ENCODE measurements around the gene DBN1.

The DBN1 gene

GRCh38 chr5:177503351-177504085 lies 30.1 kb upstream of the DBN1 start:
- Histone ChIP-seq H3K9me3 (replicated peaks; ENCODE audit: low read length) (no peaks in the 10 kb centered on the region), H3K36me3 (ENCODE audit: insufficient read depth, low read length) (peaks cover 5% of the 10 kb centered on the region), H3K9ac (ENCODE audit: low read depth, low read length) (no peak overlapping the region), H3K4me1 (ENCODE audit: control insufficient read depth, insufficient read depth, low read length) (peaks cover 12% of the 10 kb centered on the region), H3K4me2 (ENCODE audit: low read length) (no peak overlapping the region), H3K27me3 (ENCODE audit: control insufficient read depth, insufficient read depth, low read length) (no peaks in the 10 kb centered on the region), H3K4me3 (ENCODE audit: low read length) (no peak overlapping the region)

GRCh38 chr5:177502886-177503285 lies 29.5 kb upstream of the DBN1 start:
- peaks cover 5% of the 10 kb centered on the region for H3K36me3 ChIP-seq (ENCODE audit: insufficient read depth, low read length)
- H3K27me3 ChIP-seq (ENCODE audit: control insufficient read depth, insufficient read depth, low read length): no peaks in the 10 kb centered on the region
- no peak overlapping the region for H3K4me3 ChIP-seq (ENCODE audit: low read length)
- no peak overlapping the region for H3K4me2 ChIP-seq (ENCODE audit: low read length)
- peaks cover 18% of the 10 kb centered on the region for H3K4me1 ChIP-seq (ENCODE audit: control insufficient read depth, insufficient read depth, low read length)
- no peak overlapping the region for H3K9ac ChIP-seq (ENCODE audit: low read depth, low read length)
- no peaks in the 10 kb centered on the region for H3K9me3 ChIP-seq (replicated peaks; ENCODE audit: low read length)

DNA sequence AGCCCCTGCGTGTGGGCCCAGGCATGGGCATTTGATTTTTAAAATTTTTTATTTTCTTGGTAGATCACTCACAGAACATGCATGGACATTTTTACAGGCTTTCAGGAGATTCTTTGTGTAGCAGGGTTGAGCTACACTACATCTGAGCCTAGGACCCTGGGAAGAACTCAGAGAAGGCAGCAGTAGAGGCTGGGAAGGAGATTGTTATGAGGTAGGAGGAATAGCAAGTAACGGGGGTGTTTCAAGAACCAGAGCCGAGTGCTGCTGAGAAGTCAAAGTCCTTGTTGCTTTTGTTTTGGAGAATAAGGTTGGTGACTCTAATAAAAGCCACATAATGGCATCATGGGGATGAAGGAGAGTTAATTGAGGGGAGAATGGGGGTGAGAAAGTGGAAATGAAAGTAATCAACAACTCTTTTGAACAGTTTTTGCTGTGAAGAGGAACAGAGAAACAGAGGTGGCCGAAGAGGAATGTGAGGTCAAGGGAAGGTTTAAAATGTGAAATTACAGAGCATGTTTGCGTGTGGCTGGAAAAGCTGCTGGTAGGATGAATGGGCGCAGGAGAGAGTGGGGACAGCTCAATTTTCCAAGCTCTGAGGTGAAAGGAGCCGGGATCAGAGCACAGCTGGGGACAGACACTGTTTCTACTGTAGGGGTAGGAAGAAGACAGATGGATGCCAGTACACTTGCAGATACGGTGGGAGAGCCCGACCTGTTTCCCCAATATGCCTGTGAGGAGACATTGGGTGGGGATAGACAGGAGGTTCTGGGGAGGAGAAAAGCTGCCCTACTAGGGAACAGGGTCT lies 28.6 kb upstream of the DBN1 start:
- Histone ChIP-seq H3K9me3 (replicated peaks; ENCODE audit: low read length) (no peaks in the 10 kb centered on the region), H3K4me2 (ENCODE audit: low read length) (no peak overlapping the region), H3K36me3 (ENCODE audit: insufficient read depth, low read length) (peaks cover 5% of the 10 kb centered on the region), H3K27me3 (ENCODE audit: control insufficient read depth, insufficient read depth, low read length) (no peaks in the 10 kb centered on the region), H3K4me3 (ENCODE audit: low read length) (no peak overlapping the region), H3K9ac (ENCODE audit: low read depth, low read length) (no peak overlapping the region), H3K4me1 (ENCODE audit: control insufficient read depth, insufficient read depth, low read length) (peaks cover 20% of the 10 kb centered on the region)

- peak overlapping the region; percentile 14 for H3K9ac ChIP-seq (ENCODE audit: low read depth, low read length)
- H3K4me2 ChIP-seq (ENCODE audit: low read length): peak overlapping the region; percentile 39
- H3K4me3 ChIP-seq (ENCODE audit: low read length): no peak overlapping the region
- no peaks in the 10 kb centered on the region for H3K9me3 ChIP-seq (replicated peaks; ENCODE audit: low read length)
- peaks cover 11% of the 10 kb centered on the region for H3K36me3 ChIP-seq (ENCODE audit: insufficient read depth, low read length)
- peaks cover 24% of the 10 kb centered on the region for H3K4me1 ChIP-seq (ENCODE audit: control insufficient read depth, insufficient read depth, low read length)
- no peaks in the 10 kb centered on the region for H3K27me3 ChIP-seq (ENCODE audit: control insufficient read depth, insufficient read depth, low read length)
These were observed 27.5 kb upstream of the DBN1 start for GRCh38 chr5:177500685-177501522.

DNA sequence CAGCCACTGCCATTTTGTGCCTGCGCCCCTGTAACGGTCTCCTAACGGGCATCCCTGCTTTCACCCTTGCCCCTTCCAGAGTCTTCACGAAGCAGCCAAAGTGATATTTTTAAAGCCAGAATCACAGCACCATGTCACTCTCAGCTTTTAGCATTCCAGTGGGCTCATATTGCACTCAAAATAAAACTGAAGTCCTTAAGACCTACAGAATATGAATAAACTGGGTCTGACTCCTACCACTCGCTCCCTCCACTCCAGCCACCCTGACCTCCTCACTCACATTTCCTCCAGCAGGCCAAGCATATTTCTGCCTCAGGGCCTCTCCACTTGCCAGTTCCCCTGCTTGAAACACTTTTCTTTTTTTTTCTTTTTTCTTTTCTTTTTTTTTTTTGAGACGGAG lies 26.4 kb upstream of the DBN1 start:
- Histone ChIP-seq H3K9ac (ENCODE audit: low read depth, low read length) (no peak overlapping the region), H3K27me3 (ENCODE audit: control insufficient read depth, insufficient read depth, low read length) (no peaks in the 10 kb centered on the region), H3K4me1 (ENCODE audit: control insufficient read depth, insufficient read depth, low read length) (peaks cover 35% of the 10 kb centered on the region), H3K36me3 (ENCODE audit: insufficient read depth, low read length) (peaks cover 19% of the 10 kb centered on the region), H3K4me2 (ENCODE audit: low read length) (no peak overlapping the region), H3K4me3 (ENCODE audit: low read length) (no peak overlapping the region), H3K9me3 (replicated peaks; ENCODE audit: low read length) (no peaks in the 10 kb centered on the region)

GRCh38 chr5:177498013-177498787 lies 24.8 kb upstream of the DBN1 start:
- Histone ChIP-seq H3K4me1 (ENCODE audit: control insufficient read depth, insufficient read depth, low read length) (peaks cover 52% of the 10 kb centered on the region), H3K4me3 (ENCODE audit: low read length) (peak overlapping the region; percentile 93), H3K27me3 (ENCODE audit: control insufficient read depth, insufficient read depth, low read length) (no peaks in the 10 kb centered on the region), H3K9ac (ENCODE audit: low read depth, low read length) (peak overlapping the region; percentile 35), H3K9me3 (replicated peaks; ENCODE audit: low read length) (no peaks in the 10 kb centered on the region), H3K4me2 (ENCODE audit: low read length) (peak overlapping the region; percentile 77), H3K36me3 (ENCODE audit: insufficient read depth, low read length) (peaks cover 29% of the 10 kb centered on the region)

- Histone ChIP-seq H3K4me1 (ENCODE audit: control insufficient read depth, insufficient read depth, low read length) (peaks cover 59% of the 10 kb centered on the region), H3K9ac (ENCODE audit: low read depth, low read length) (peak within 1 kb of the TSS; percentile 99), H3K27me3 (ENCODE audit: control insufficient read depth, insufficient read depth, low read length) (no peaks in the 10 kb centered on the region), H3K4me3 (ENCODE audit: low read length) (peak within 1 kb of the TSS; percentile 93), H3K36me3 (ENCODE audit: insufficient read depth, low read length) (peaks cover 31% of the 10 kb centered on the region), H3K4me2 (ENCODE audit: low read length) (peak within 1 kb of the TSS; percentile 85), H3K9me3 (replicated peaks; ENCODE audit: low read length) (no peaks in the 10 kb centered on the region)
These were observed 24.0 kb upstream of the DBN1 start, which contains the start of gene PDLIM7 for GRCh38 chr5:177497292-177498012. TSS of gene PDLIM7 (minus strand) at chr5:177497604. CDS start at chr5:177496512, 1,092 bp downstream.

DNA sequence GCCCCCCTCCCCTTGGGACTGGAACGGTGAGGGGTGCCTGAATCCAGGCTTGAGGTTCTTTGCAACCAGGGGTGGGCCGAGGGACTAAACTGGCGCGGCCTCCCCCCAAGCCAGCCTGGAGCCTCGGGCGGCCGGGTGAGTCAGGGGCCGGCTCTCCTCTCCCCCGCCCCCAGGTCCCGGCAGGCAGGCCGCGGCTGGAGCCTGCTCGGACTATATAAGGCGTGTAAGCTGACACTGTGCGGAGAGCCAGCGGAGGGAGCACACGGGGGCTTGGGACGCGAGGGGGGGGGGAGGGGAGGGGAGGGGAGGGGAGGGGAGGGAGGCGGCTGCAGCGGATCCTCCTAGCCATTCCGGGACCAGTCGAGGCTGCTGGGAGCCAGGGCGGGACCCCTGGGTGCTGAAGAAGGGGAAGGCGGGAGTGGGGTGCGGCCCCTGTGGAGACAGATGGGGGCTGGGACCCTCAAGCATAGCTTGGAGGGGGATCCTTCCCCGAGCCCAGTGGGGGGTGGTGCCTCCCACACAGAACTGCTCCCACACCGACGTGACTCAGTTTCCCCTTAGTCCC lies 23.4 kb upstream of the DBN1 start:
- H3K9ac ChIP-seq (ENCODE audit: low read depth, low read length): peak overlapping the region; percentile 99
- no peaks in the 10 kb centered on the region for H3K27me3 ChIP-seq (ENCODE audit: control insufficient read depth, insufficient read depth, low read length)
- peaks cover 37% of the 10 kb centered on the region for H3K36me3 ChIP-seq (ENCODE audit: insufficient read depth, low read length)
- peak overlapping the region; percentile 85 for H3K4me2 ChIP-seq (ENCODE audit: low read length)
- no peaks in the 10 kb centered on the region for H3K9me3 ChIP-seq (replicated peaks; ENCODE audit: low read length)
- H3K4me3 ChIP-seq (ENCODE audit: low read length): peak overlapping the region; percentile 93
- H3K4me1 ChIP-seq (ENCODE audit: control insufficient read depth, insufficient read depth, low read length): peaks cover 64% of the 10 kb centered on the region

DNA sequence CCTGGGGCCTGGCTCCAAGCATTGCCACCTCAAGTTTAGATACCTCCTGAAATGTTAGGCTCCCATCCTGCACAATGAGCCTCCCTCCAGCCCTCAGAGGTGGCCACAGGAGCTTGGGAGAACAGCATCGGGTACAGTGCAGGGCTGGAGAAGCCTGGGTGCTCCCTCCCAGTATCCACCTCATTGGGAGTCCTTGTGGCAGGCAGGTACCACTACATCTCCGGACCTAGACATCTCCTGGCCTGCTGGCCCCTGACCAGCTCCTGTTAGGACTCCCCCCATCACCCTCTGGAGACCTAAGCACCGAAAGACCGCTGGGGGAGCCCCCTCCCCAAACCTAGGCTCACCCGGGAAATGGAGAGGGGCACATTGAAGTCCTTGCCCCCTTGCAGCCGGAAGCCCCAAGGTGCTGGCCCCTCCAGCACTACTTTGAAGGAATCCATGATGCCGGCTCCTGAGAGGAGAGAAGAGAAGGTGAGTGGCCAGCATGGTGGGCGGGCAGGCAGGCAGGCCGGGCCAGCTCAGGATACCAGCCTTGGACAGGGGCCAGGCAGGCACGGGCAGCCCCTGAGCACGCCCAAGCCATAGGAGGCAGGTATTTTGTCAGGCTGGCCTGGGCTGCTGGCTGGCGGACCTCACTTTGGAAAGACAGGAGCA lies 22.8 kb upstream of the DBN1 start:
- Histone ChIP-seq H3K4me2 (ENCODE audit: low read length) (peak overlapping the region; percentile 78), H3K9ac (ENCODE audit: low read depth, low read length) (peak overlapping the region; percentile 99), H3K9me3 (replicated peaks; ENCODE audit: low read length) (no peaks in the 10 kb centered on the region), H3K36me3 (ENCODE audit: insufficient read depth, low read length) (peaks cover 42% of the 10 kb centered on the region), H3K4me3 (ENCODE audit: low read length) (peak overlapping the region; percentile 93), H3K27me3 (ENCODE audit: control insufficient read depth, insufficient read depth, low read length) (no peaks in the 10 kb centered on the region), H3K4me1 (ENCODE audit: control insufficient read depth, insufficient read depth, low read length) (peaks cover 67% of the 10 kb centered on the region)
